MM.1S (cell line): Measurements from ENCODE around the gene NYNRIN.

ENCODE experiments used
- DNase-seq: peaks from one replicate; pipeline ENCODE4 v3.0.0-alpha.2; 2015
- H2AFZ ChIP-seq: fragments of 300-600 bp; sonication (generic); 2 replicates; pipeline ENCODE4 v1.6.0; 2016; ENCODE audit warnings: antibody characterized with exemption, low read length
- H3F3A ChIP-seq: fragments of 300-600 bp; sonication (generic); 2 replicates; pipeline ENCODE4 v1.6.1; 2016; ENCODE audit warnings: mild to moderate bottlenecking, antibody characterized with exemption, low read length, moderate library complexity, mixed read lengths; ENCODE audit not compliant: insufficient read depth
- H3K27ac ChIP-seq: fragments of 300-600 bp; sonication (generic); 2 replicates; pipeline ENCODE4 v1.5.1; 2016; ENCODE audit warnings: mild to moderate bottlenecking, low read length
- H3K27me3 ChIP-seq: fragments of 300-600 bp; sonication (generic); replicated peaks from 2 replicates; pipeline ENCODE4 v1.6.0; 2016; ENCODE audit warnings: low read length; ENCODE audit not compliant: insufficient read depth
- H3K36me3 ChIP-seq: fragments of 300-600 bp; sonication (generic); replicated peaks from 2 replicates; pipeline ENCODE4 v1.6.1; 2016; ENCODE audit warnings: mild to moderate bottlenecking, low read length, mixed read lengths; ENCODE audit not compliant: insufficient read depth
- H3K4me1 ChIP-seq: fragments of 300-600 bp; sonication (generic); 2 replicates; pipeline ENCODE4 v1.6.1; 2016; ENCODE audit warnings: low read length, mixed read lengths
- H3K4me2 ChIP-seq: fragments of 300-600 bp; sonication (generic); 2 replicates; pipeline ENCODE4 v1.6.0; 2016; ENCODE audit warnings: low read depth, low read length
- H3K4me3 ChIP-seq: fragments of 300-600 bp; sonication (generic); 2 replicates; pipeline ENCODE4 v1.5.1; 2016; ENCODE audit warnings: low read length, mixed read lengths
- H3K79me2 ChIP-seq: fragments of 300-600 bp; sonication (generic); 2 replicates; pipeline ENCODE4 v1.6.1; 2016; ENCODE audit warnings: mixed run types, low read length, mixed read lengths
- H3K9ac ChIP-seq: fragments of 300-600 bp; sonication (generic); 2 replicates; pipeline ENCODE4 v1.6.1; 2016; ENCODE audit warnings: low read length, mixed read lengths
- H3K9me2 ChIP-seq: fragments of 300-600 bp; sonication (generic); replicated peaks from 2 replicates; pipeline ENCODE4 v1.6.1; 2016; ENCODE audit warnings: mild to moderate bottlenecking, low read length, mixed read lengths; ENCODE audit not compliant: insufficient read depth
- H3K9me3 ChIP-seq: fragments of 300-600 bp; sonication (generic); replicated peaks from 2 replicates; pipeline ENCODE4 v1.6.1; 2016; ENCODE audit warnings: mild to moderate bottlenecking, low read length, mixed read lengths; ENCODE audit not compliant: insufficient read depth
- H4K20me1 ChIP-seq: fragments of 300-600 bp; sonication (generic); 2 replicates; pipeline ENCODE4 v1.6.1; 2016; ENCODE audit warnings: mild to moderate bottlenecking, low read length, moderate library complexity, mixed read lengths; ENCODE audit not compliant: insufficient read depth
- CTCF ChIP-seq: fragments of 300-600 bp; sonication (generic); IDR thresholded peaks from 2 replicates; pipeline ENCODE4 v1.5.1; 2016; ENCODE audit warnings: antibody characterized with exemption, low read length, mixed read lengths
- EZH2 ChIP-seq: fragments of 300-600 bp; sonication (generic); optimal IDR thresholded peaks from 2 replicates; pipeline ENCODE3; 2017; ENCODE audit warnings: low read depth, mild to moderate bottlenecking, antibody characterized with exemption, low read length, mixed read lengths
- EZH2phosphoT487 ChIP-seq: fragments of 300-600 bp; sonication (generic); IDR thresholded peaks from 2 replicates; pipeline ENCODE4 v1.6.1; 2018; ENCODE audit warnings: antibody characterized with exemption, low read length

The NYNRIN gene

GRCh38 chr14:24432259-24433131, 33.7 kb downstream of the NYNRIN start:
- Histone ChIP-seq H3K36me3 (no peaks in the 10 kb centered on the region), H3K27me3 (no peaks in the 10 kb centered on the region), H3K4me1 (peaks cover 10% of the 10 kb centered on the region; the same call in 1 of the 2 replicates), H4K20me1 (no peaks in the 10 kb centered on the region), H3K4me2 (peak overlapping the region; percentile 92; the same call in 1 of the 2 replicates), H3K27ac (no peak overlapping the region), H3K4me3 (no peak overlapping the region), H2AFZ (no peak overlapping the region), H3K9me3 (no peaks in the 10 kb centered on the region), H3K9me2 (no peaks in the 10 kb centered on the region), H3F3A (peaks cover 14% of the 10 kb centered on the region), H3K79me2 (peaks cover 23% of the 10 kb centered on the region), H3K9ac (no peak overlapping the region; the same call in 1 of the 2 replicates)
- DNase-seq: no peak
- TF ChIP-seq EZH2 (no peak), CTCF (no peak), EZH2phosphoT487 (no peak)

- no peaks in the 10 kb centered on the region for H4K20me1 ChIP-seq
- no peaks in the 10 kb centered on the region for H3K27me3 ChIP-seq
- 0 out of 2 replicates have a peak, but pooled peaks cover 2% of the 10 kb centered on the region for H3K36me3 ChIP-seq
- H3K4me2 ChIP-seq: no peak overlapping the region
- no peak overlapping the region for H3K9ac ChIP-seq
- no peak overlapping the region for H3K27ac ChIP-seq
- no peak overlapping the region for H2AFZ ChIP-seq
- H3K9me3 ChIP-seq: no peaks in the 10 kb centered on the region
- no peaks in the 10 kb centered on the region for H3K9me2 ChIP-seq
- TF ChIP-seq EZH2 (no peak), CTCF (no peak), EZH2phosphoT487 (no peak)
- H3F3A ChIP-seq: peaks cover 14% of the 10 kb centered on the region
- peaks cover 21% of the 10 kb centered on the region for H3K79me2 ChIP-seq
- H3K4me3 ChIP-seq: no peak overlapping the region
- no peak for DNase-seq
- H3K4me1 ChIP-seq: peaks cover 10% of the 10 kb centered on the region; the same call in 1 of the 2 replicates
Measured at GRCh38 chr14:24434036-24434435, 35.2 kb downstream of the NYNRIN start.

GRCh38 chr14:24434676-24435075, 35.9 kb downstream of the NYNRIN start:
- Histone ChIP-seq H3K36me3 (0 out of 2 replicates have a peak, but pooled peaks cover 2% of the 10 kb centered on the region), H3K9ac (no peak overlapping the region), H3F3A (peaks cover 14% of the 10 kb centered on the region), H3K79me2 (peaks cover 20% of the 10 kb centered on the region), H3K27ac (no peak overlapping the region), H3K9me2 (no peaks in the 10 kb centered on the region), H3K9me3 (no peaks in the 10 kb centered on the region), H3K4me1 (0 out of 2 replicates have a peak, but pooled peaks cover 7% of the 10 kb centered on the region), H2AFZ (no peak overlapping the region), H3K27me3 (no peaks in the 10 kb centered on the region), H3K4me3 (no peak overlapping the region), H3K4me2 (no peak overlapping the region), H4K20me1 (no peaks in the 10 kb centered on the region)
- DNase-seq: no peak
- TF ChIP-seq EZH2phosphoT487 (no peak), EZH2 (no peak), CTCF (no peak)
